ENCODE results near the gene CNRIP1.
"Not testable (repeated sequence)": the region's sequence is repeated elsewhere in the genome, so short reads cannot be mapped to it uniquely, and the experiment has no call there.

GRCh38 chr2:68349091-68349490 is 29.3 kb upstream of the CNRIP1 start:
- not testable (repeated sequence) for TF ChIP-seq CTCF, POLR2AphosphoS5 (IDR thresholded peaks at IDR 0.05)
